ENCODE data around the gene PDE2A.

Gene PDE2A

DNA sequence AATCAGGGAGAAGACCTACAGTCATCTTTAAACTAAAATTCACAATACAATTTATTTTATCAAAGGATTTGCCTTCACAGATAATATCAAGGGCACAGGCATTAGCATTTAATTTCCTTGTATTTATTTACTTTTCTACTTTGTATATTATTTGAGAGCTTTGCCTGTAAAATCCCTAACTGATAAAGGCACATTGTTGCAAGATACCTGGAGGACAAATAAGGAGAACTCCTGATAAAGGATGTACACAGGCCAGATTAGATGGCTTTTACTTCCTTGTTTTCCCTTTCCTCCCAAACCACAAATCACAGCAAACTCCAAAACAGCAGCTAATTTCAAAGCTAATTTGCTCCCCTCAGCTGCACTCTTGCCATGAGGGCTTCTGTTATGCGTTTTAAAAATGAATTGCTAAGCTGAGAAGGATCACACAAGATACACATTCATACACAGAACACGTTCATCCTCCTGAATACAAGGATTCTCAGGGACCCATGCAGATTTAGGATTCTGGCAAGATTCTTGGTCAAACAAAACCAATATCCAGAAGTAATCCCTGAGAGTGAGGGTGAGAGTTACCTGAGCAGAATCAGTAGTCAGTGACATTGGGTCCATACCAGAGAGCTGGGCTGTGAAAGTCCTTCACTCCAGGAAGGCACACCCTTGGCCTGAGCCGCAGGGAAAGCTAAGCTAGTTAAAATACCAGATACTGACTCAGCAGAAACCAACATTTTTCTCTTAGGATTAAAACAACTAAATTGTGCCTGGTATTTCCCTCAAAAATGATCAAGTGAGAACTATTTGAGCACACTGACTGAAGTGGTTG lies 139.6 kb downstream of the PDE2A start:
- peak; percentile 35 for DNase-seq

GRCh38 chr11:72529068-72529467 lies 145.2 kb downstream of the PDE2A start:
- DNase-seq: no peak

- DNase-seq: peak; percentile 27
Observed at GRCh38 chr11:72528121-72528520, 146.1 kb downstream of the PDE2A start.
